ENCODE measurements around the gene CFAP157. TPM values are rescaled to one million over a fixed set of nuclear protein-coding genes. Genes with fewer than 3 reads are reported as not detected.

Gene CFAP157
- total and polyA plus RNA-seq, 5 experiments from 2014 or later: 0.18 to 0.99 (median 0.32) TPM

DNA sequence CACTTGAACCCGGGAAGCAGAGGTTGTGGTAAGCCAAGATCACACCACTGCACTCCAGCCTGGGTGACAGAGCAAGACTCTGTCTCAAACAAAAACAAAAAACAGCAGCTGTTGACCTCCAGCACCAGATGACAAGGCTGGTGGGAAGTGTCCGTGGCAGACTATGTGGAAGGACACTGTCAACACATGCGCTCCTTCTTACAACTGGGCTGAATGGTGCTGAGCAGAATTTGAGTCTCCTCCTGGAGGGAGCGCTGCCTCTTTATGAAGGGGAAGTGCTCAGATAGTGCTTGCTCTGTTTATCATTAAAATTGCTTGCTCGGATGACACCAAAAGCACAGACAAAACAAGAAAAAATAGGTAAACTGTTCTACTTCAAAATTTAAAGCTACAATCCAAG, 9.2 kb upstream of the CFAP157 start:
- POLR2A ChIA-PET: interaction anchor here (1.0 kb wide), 1 partner anchor 90 kb away, joined by 3 read pairs; no protein-coding TSS in a partner anchor
- peaks cover 8 to 15% (median 12%) of the 10 kb centered on the region in 4 donors for H3K4me1 Mint-ChIP-seq
- peak overlapping the region in 4 of 10 donors; percentile 15 to 50 (median 34) for H3K27ac Mint-ChIP-seq
- no peak for ATAC-seq
- H3K27me3 Mint-ChIP-seq: no peaks in the 10 kb centered on the region
- peak overlapping the region in 1 of 10 donors; percentile 14 for H3K4me3 Mint-ChIP-seq
- H3K36me3 Mint-ChIP-seq: peaks cover 0 to 4% (median 0%) of the 10 kb centered on the region in 3 donors
- DNase-seq: no peak
- H3K9me3 Mint-ChIP-seq: no peaks in the 10 kb centered on the region

DNA sequence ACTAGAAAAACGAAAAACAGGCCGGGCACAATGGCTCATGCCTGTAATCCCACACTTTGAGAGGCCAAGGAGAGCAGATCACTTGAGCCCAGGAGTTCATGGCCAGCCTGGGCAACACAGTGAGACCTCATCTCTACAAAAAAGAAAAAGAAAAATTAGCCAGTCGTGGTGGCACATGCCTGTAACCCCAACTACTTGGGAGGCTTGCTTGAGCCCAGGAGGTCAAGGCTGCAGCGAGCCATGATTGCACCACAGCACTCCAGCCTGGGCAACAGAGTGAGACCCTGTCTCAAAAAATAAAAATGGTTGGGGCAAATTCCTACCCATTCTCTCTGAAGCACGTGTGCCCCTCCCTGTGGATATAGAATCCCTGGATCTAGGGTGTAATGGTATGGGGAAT, 8.4 kb upstream of the CFAP157 start:
- ATAC-seq: no peak
- H3K27ac Mint-ChIP-seq: peak overlapping the region in 4 of 10 donors; percentile 24 to 86 (median 44)
- DNase-seq: no peak
- POLR2A ChIA-PET: interaction anchor here (0.7 to 1.5 kb wide), 2 partner anchors 17 to 184 kb away, joined by 4 to 6 read pairs; partner anchors contain the start of genes PTRH1 and TTC16
- peak overlapping the region; percentile 14 to 86 (median 52) for H3K4me3 Mint-ChIP-seq
- H3K36me3 Mint-ChIP-seq: peaks cover 0 to 4% (median 0%) of the 10 kb centered on the region in 3 donors
- peaks cover 8 to 15% (median 12%) of the 10 kb centered on the region in 4 donors for H3K4me1 Mint-ChIP-seq
- no peaks in the 10 kb centered on the region for H3K9me3 Mint-ChIP-seq
- H3K27me3 Mint-ChIP-seq: no peaks in the 10 kb centered on the region

DNA sequence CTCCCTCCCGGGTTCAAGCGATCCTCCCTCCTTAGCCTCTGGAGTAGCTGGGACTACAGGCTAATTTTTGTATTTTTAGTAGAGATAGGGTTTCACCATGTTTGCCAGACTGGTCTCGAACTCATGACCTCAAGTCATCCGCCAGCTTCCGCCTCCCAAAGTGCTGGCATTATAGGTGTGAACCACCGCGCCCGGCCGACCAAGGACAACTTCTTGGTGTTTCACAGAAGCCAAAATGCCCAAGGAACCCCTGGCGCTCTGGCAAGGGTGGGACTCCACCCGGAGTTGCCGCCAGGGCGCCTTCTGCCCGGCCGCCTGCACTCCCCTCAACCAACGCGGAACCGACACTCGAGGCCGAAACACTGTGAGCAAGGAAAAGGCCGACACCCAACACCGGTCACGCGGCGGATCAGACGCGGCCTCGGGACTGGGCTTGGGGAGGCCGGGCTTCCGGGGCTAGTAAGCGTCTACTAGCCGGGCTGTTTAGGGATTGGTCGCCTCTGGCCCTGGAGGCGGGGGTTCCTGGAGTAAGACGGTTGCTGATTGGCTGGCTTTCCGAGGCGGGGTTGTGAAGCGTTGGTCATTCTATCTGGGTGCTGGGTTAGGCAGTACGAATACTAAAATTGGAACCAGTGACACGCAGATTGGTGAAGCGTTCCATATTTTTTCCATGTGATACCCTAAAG, 7.7 kb upstream of the CFAP157 start:
- peak overlapping the region; percentile 14 to 91 (median 82) for H3K27ac Mint-ChIP-seq
- DNase-seq: peak; percentile 62 to 93 (median 79)
- H3K4me1 Mint-ChIP-seq: peaks cover 8 to 15% (median 12%) of the 10 kb centered on the region in 4 donors
- peak; percentile 96 to 99 for ATAC-seq
- peak overlapping the region; percentile 76 to 89 (median 85) for H3K4me3 Mint-ChIP-seq
- no peaks in the 10 kb centered on the region for H3K9me3 Mint-ChIP-seq
- POLR2A ChIA-PET: interaction anchor here (0.7 to 1.5 kb wide), 3 partner anchors 10 to 184 kb away, joined by 4 to 6 read pairs (median 5); partner anchors contain the start of genes PTRH1 and TTC16
- H3K36me3 Mint-ChIP-seq: no peaks in the 10 kb centered on the region
- no peaks in the 10 kb centered on the region for H3K27me3 Mint-ChIP-seq

DNA sequence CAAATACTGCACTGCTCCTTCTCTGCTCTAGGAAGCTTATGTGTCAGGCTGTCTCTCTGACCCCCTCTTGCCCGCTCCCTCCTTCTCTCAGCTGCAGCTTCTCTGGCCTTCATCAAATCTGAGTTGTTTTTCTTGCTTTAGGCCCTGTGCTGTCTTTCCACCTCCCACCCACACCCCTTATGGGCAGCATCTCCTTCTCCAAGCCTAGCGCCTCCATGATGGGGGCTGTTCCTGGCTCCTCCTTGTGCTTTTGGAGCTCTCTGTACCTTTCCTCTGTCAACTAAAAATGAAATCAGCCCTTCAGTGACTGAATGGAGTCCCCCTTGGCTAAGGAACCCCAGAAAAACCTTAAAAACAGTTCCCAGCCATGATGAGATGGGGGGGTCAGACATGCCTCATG, 6.6 kb upstream of the CFAP157 start:
- DNase-seq (no peak), ATAC-seq (no peak)
- peaks cover 0 to 1% (median 0%) of the 10 kb centered on the region in 5 donors for H3K27me3 Mint-ChIP-seq
- no peaks in the 10 kb centered on the region for H3K9me3 Mint-ChIP-seq
- no peaks in the 10 kb centered on the region for H3K36me3 Mint-ChIP-seq
- POLR2A ChIA-PET: interaction anchor here (0.6 to 1.5 kb wide), 2 partner anchors 15 to 35 kb away, joined by 3 to 6 read pairs; partner anchors contain the start of genes PTRH1, TOR2A and TTC16
- H3K27ac Mint-ChIP-seq: peak overlapping the region in 3 of 10 donors; percentile 43 to 76 (median 58)
- peak overlapping the region; percentile 2 to 89 (median 80) for H3K4me3 Mint-ChIP-seq
- H3K4me1 Mint-ChIP-seq: peaks cover 6 to 15% (median 11%) of the 10 kb centered on the region in 4 donors

DNA sequence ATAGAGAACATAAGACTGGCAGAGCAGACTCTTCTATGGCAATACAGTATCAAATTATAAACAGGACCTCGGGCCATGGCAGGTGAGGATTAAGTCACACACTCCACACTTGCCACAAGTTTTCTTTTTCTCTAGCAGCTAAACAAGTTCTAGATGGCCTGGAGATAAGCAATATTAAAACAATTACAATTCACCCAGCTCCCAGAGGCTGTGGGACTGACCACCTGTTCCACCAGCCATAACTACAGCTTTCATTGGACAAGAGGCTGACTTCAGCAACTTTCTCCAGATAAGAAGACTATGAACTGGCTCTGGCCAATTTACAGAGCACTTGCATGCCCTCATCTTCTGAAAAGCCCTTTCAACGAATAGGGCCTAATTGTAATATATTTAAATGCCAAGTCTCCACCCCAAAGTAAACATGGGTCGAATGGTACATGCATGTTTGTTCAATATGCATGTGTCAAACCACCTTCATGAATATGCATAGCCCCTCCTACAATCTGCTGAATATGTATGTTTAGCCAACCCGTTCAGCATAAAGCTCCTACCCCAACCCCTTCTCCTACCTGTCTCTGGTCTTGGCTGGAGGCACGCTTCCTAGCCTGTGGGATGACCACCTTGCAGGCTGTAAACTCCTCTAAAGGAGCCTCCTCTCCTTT, 6.1 kb upstream of the CFAP157 start:
- Mint-ChIP-seq H3K27ac (peak overlapping the region in 3 of 10 donors; percentile 43 to 58 (median 52)), H3K9me3 (no peaks in the 10 kb centered on the region), H3K27me3 (peaks cover 0 to 1% (median 0%) of the 10 kb centered on the region in 5 donors), H3K36me3 (no peaks in the 10 kb centered on the region), H3K4me1 (peaks cover 6 to 15% (median 11%) of the 10 kb centered on the region in 4 donors), H3K4me3 (peak overlapping the region in 7 of 10 donors; percentile 31 to 89 (median 76))
- no peak for ATAC-seq
- POLR2A ChIA-PET: no interaction called here
- no peak for DNase-seq

DNA sequence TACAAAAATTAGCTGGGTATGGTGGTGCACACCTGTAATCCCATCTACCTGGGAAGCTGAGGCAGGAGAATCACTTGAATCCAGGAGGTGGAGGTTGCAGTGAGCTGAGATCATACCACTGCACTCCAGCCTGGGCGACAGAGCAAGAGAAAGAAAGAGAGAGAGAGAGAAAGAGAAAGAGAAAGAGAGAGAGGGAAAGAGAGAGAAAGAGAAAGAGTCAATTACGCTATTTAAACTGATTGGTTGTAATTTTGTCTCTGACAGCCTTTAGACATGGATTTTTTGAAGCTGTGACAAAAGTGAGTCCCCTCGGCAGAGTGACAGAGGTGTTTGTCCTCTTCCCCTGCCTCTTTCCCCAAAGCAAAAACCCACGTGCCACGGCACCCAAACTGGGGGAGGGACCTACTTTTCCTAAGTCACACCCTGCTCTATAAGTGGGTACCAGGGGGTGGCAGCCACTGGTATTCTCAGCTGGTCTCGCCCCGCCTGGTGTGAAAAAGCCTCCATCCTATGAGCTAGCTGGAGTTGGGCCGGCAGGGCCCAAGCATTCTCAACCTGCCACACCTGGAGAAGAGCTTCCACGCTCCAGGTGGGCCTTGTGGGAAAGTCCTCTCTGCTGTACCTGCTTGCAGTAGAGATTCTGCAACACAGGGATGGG, 3.4 kb upstream of the CFAP157 start:
- peaks cover 0 to 1% (median 0%) of the 10 kb centered on the region in 5 donors for H3K27me3 Mint-ChIP-seq
- POLR2A ChIA-PET: no interaction called here
- H3K9me3 Mint-ChIP-seq: no peaks in the 10 kb centered on the region
- H3K27ac Mint-ChIP-seq: peak overlapping the region in 2 of 10 donors; percentile 15 to 37
- H3K4me1 Mint-ChIP-seq: peaks cover 13 to 24% (median 18%) of the 10 kb centered on the region in 4 donors
- DNase-seq (no peak), ATAC-seq (no peak)
- H3K36me3 Mint-ChIP-seq: no peaks in the 10 kb centered on the region
- peak overlapping the region in 1 of 10 donors; percentile 22 for H3K4me3 Mint-ChIP-seq

DNA sequence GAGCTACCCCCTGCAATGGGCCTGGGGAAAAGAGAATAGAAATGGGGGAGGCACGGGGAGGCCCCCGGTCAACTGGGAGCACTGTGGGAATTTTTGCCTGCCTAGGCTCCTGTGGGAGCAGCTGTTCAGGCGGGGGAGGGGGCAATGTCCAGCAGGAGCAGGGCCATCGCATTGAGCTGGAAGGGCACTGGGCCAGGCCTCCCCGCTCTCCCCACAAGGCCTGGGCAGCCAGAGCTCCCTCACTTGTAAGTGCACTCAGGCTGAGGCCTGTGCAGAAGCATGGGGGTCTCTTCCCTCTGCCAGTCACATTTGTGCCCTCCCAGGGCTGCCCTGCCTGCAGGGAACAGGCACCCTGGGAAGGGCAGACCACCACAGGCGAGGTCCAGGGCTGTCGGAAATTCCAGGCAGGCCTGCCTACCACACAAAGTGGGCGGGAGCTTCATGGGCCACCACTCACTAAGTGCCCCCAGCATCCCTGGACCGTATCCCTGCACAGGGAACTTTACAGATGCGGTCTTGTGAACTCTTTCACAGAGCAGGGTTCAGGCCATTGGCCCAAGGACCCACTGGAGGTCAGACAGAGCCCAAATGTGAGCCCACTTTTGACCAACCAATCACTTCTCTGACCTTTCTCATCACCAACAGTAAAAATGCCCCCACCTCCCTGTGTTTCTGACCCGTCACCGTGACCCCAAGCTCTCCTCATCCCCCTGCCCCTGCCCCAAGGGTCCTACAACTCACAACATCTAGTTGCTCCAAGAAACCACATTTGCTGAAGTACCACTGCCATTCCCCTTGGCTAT, 1.0 kb upstream of the CFAP157 start:
- H3K27me3 Mint-ChIP-seq: peaks cover 0 to 1% (median 0%) of the 10 kb centered on the region in 5 donors
- no peak overlapping the region for H3K4me3 Mint-ChIP-seq
- ATAC-seq: no peak
- H3K9me3 Mint-ChIP-seq: peaks cover 0 to 2% (median 0%) of the 10 kb centered on the region in 9 donors
- POLR2A ChIA-PET: interaction anchor here (0.8 to 1.3 kb wide), 2 partner anchors 15 kb away, joined by 3 to 4 read pairs; no protein-coding TSS in a partner anchor
- peak overlapping the region in 1 of 10 donors; percentile 62 for H3K27ac Mint-ChIP-seq
- DNase-seq: no peak
- H3K4me1 Mint-ChIP-seq: peaks cover 10 to 18% (median 16%) of the 10 kb centered on the region in 4 donors
- no peaks in the 10 kb centered on the region for H3K36me3 Mint-ChIP-seq

DNA sequence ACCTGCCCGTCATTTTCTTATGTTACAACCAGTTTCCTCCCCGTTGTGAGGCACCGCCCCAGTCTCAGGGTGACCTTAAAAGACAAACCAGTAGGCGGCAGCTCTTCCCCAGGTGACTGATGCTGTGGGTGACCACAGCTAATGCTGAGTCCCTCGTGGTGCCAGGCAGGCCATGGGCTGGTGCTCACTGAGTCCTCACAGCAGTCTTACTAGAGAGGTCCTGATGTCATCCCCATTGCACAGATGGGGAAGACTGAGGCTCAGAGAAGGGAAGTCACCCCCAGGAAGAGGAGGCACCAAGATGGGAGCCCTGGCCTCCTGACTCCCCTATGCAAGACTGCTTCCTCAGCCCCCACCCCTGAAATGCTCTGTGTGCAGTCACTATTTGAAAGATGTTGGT, 978 bp downstream of the CFAP157 start:
- ATAC-seq (peak; percentile 72 to 73), DNase-seq (peak in 2 of 10 donors; percentile 9 to 27)
- peaks cover 0 to 2% (median 0%) of the 10 kb centered on the region in 9 donors for H3K9me3 Mint-ChIP-seq
- no peaks in the 10 kb centered on the region for H3K36me3 Mint-ChIP-seq
- peaks cover 15 to 32% (median 28%) of the 10 kb centered on the region in 4 donors for H3K4me1 Mint-ChIP-seq
- POLR2A ChIA-PET: no interaction called here
- peak overlapping the region in 3 of 10 donors; percentile 27 to 87 (median 59) for H3K27ac Mint-ChIP-seq
- H3K27me3 Mint-ChIP-seq: peaks cover 0 to 1% (median 0%) of the 10 kb centered on the region in 5 donors
- peak overlapping the region in 1 of 10 donors; percentile 15 for H3K4me3 Mint-ChIP-seq

DNA sequence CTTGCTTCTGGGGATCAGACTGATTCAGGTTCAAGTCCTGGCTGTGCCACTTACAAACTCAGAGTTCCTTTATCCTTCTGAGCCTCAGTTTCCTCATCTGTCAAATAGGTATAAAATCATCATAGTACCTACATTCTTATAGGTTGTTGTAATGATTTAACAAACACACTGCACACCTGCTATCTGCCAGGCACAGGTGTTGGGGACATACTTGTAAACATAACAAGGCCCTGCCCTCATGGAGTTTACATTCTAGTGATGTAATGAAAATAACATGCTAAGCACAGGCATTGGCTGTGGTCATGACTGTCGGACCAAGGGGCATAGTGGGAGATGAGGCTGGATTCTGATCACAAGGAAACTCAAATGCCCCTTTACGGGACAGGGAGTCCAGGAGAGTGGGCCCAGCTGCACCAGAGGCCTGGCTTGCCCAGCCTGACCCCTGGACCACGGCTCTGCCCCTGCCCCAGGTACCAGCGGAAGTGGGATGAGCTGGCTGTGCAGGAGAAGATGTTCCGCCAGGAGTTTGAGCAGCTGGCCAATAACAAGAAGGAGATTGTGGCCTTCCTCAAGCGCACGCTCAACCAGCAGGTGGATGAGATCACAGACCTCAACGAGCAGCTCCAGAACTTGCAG, 2.3 kb downstream of the CFAP157 start:
- DNase-seq: no peak
- H3K27ac Mint-ChIP-seq: no peak overlapping the region
- no peak for ATAC-seq
- H3K36me3 Mint-ChIP-seq: no peaks in the 10 kb centered on the region
- no peak overlapping the region for H3K4me3 Mint-ChIP-seq
- H3K9me3 Mint-ChIP-seq: peaks cover 0 to 2% (median 0%) of the 10 kb centered on the region in 9 donors
- POLR2A ChIA-PET: interaction anchor here (1.4 kb wide), 1 partner anchor 11 kb away, joined by 4 read pairs; no protein-coding TSS in a partner anchor
- peaks cover 0 to 1% (median 0%) of the 10 kb centered on the region in 5 donors for H3K27me3 Mint-ChIP-seq
- peaks cover 15 to 37% (median 28%) of the 10 kb centered on the region in 4 donors for H3K4me1 Mint-ChIP-seq

DNA sequence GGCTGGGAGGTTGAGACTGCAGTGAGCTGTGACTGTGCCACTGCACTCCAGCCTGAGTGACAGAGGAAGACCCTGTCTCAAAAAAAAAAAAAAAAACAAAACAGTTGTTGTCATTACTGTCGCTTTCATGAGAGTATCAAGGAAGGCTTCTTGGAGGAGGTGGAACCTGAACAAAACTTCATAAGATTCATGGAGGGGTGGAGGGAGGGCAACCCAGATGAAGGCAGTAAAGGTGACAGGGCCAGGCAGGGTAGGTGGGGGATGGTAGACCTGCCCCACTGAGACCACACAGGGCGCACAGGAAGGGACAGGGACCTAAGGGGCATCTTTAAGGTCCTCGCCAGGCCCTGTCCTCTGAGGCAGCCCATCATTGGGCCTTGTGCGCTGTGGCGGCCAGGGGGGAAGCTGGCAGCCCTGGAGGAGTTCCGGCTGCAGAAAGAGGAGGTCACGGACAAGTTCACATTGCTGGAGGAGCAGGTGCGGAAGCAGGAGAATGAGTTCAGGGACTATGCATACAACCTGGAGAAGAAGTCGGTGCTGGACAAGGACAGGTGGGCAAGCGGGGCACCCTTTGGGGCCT, 3.5 kb downstream of the CFAP157 start:
- H3K4me1 Mint-ChIP-seq: peaks cover 15 to 45% (median 31%) of the 10 kb centered on the region in 4 donors
- H3K9me3 Mint-ChIP-seq: peaks cover 0 to 2% (median 0%) of the 10 kb centered on the region in 9 donors
- ATAC-seq (no peak), DNase-seq (no peak)
- no peaks in the 10 kb centered on the region for H3K27me3 Mint-ChIP-seq
- POLR2A ChIA-PET: interaction anchor here (1.0 to 1.4 kb wide), 2 partner anchors 10 to 14 kb away, joined by 3 to 4 read pairs; no protein-coding TSS in a partner anchor
- H3K36me3 Mint-ChIP-seq: no peaks in the 10 kb centered on the region
- H3K27ac Mint-ChIP-seq: peak overlapping the region in 2 of 10 donors; percentile 58 to 66
- peak overlapping the region in 2 of 10 donors; percentile 29 to 72 for H3K4me3 Mint-ChIP-seq

Data from naive thymus-derived CD8-positive, alpha-beta T cell (primary cell).